ENCODE data around the gene TENT5A. TPM values are rescaled to one million over a fixed set of nuclear protein-coding genes. Genes with fewer than 3 reads are reported as not detected.

Gene TENT5A
- total RNA-seq, 1 experiment from 2014 or later, result 1.7 TPM

- no peak overlapping the region for H3K4me3 ChIP-seq (ENCODE audit: low read depth in 2 of 2, low read length in 2 of 2)
- CTCF ChIA-PET, result no interaction called here
- H3K27ac ChIP-seq (ENCODE audit: low read length), result no peak overlapping the region
- no peaks in the 10 kb centered on the region for H3K36me3 ChIP-seq (ENCODE audit: control insufficient read depth, insufficient read depth, low read length)
- BruUV-seq (replicated peaks), result no TSS peak
- H3K4me1 ChIP-seq (ENCODE audit: control insufficient read depth, insufficient read depth, low read length), result no peaks in the 10 kb centered on the region
- intact Hi-C loops (cut with micrococcal nuclease; ENCODE audit: unreplicated experiment) (no loop called here), in situ Hi-C loops (cut with HindIII; ENCODE audit: low pct_unique_long_range_greater_than_20kb, low sequenced_read_pairs) (no loop called here)
- H3K9me3 ChIP-seq (ENCODE audit: control insufficient read depth, insufficient read depth, low read depth, low read length), result no peaks in the 10 kb centered on the region
- no peak for TF ChIP-seq POLR2AphosphoS5 (IDR thresholded peaks at IDR 0.05; ENCODE audit: low read depth, low read length)
- no peaks in the 10 kb centered on the region for H3K27me3 ChIP-seq (ENCODE audit: control insufficient read depth, insufficient read depth, low read length)
- POLR2A ChIA-PET, result no interaction called here
- DNase-seq (ENCODE audit: low read depth, low spot score), result no peak
- ATAC-seq, result no peak
Measured at GRCh38 chr6:81787313-81788068, 35.0 kb upstream of the TENT5A start.

GRCh38 chr6:81786150-81786549 is 33.7 kb upstream of the TENT5A start:
- TF ChIP-seq TCF7L2 (IDR thresholded peaks at IDR 0.05; ENCODE audit: low read depth, low read length) (no peak), SIN3A (IDR thresholded peaks at IDR 0.05; ENCODE audit: borderline replicate concordance, insufficient read depth, low read depth, low read length) (no peak), POLR2AphosphoS5 (IDR thresholded peaks at IDR 0.05; ENCODE audit: low read depth, low read length) (no peak)
- TF ChIP-seq, protein P1, sequence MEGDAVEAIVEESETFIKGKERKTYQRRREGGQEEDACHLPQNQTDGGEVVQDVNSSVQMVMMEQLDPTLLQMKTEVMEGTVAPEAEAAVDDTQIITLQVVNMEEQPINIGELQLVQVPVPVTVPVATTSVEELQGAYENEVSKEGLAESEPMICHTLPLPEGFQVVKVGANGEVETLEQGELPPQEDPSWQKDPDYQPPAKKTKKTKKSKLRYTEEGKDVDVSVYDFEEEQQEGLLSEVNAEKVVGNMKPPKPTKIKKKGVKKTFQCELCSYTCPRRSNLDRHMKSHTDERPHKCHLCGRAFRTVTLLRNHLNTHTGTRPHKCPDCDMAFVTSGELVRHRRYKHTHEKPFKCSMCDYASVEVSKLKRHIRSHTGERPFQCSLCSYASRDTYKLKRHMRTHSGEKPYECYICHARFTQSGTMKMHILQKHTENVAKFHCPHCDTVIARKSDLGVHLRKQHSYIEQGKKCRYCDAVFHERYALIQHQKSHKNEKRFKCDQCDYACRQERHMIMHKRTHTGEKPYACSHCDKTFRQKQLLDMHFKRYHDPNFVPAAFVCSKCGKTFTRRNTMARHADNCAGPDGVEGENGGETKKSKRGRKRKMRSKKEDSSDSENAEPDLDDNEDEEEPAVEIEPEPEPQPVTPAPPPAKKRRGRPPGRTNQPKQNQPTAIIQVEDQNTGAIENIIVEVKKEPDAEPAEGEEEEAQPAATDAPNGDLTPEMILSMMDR (IDR thresholded peaks at IDR 0.05), result no peak
- TF ChIP-seq, protein P2, sequence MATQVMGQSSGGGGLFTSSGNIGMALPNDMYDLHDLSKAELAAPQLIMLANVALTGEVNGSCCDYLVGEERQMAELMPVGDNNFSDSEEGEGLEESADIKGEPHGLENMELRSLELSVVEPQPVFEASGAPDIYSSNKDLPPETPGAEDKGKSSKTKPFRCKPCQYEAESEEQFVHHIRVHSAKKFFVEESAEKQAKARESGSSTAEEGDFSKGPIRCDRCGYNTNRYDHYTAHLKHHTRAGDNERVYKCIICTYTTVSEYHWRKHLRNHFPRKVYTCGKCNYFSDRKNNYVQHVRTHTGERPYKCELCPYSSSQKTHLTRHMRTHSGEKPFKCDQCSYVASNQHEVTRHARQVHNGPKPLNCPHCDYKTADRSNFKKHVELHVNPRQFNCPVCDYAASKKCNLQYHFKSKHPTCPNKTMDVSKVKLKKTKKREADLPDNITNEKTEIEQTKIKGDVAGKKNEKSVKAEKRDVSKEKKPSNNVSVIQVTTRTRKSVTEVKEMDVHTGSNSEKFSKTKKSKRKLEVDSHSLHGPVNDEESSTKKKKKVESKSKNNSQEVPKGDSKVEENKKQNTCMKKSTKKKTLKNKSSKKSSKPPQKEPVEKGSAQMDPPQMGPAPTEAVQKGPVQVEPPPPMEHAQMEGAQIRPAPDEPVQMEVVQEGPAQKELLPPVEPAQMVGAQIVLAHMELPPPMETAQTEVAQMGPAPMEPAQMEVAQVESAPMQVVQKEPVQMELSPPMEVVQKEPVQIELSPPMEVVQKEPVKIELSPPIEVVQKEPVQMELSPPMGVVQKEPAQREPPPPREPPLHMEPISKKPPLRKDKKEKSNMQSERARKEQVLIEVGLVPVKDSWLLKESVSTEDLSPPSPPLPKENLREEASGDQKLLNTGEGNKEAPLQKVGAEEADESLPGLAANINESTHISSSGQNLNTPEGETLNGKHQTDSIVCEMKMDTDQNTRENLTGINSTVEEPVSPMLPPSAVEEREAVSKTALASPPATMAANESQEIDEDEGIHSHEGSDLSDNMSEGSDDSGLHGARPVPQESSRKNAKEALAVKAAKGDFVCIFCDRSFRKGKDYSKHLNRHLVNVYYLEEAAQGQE (IDR thresholded peaks at IDR 0.05; ENCODE audit: insufficient read depth in 1 of 2, low read depth in 2 of 2, low read length in 1 of 2), result no peak
- in situ Hi-C loops (cut with HindIII; ENCODE audit: low pct_unique_long_range_greater_than_20kb, low sequenced_read_pairs), result no loop called here
- intact Hi-C loops (cut with micrococcal nuclease; ENCODE audit: unreplicated experiment), result no loop called here
- Histone ChIP-seq H3K36me3 (ENCODE audit: control insufficient read depth, insufficient read depth, low read length) (no peaks in the 10 kb centered on the region), H3K4me3 (ENCODE audit: low read depth in 2 of 2, low read length in 2 of 2) (no peak overlapping the region), H3K9me3 (ENCODE audit: control insufficient read depth, insufficient read depth, low read depth, low read length) (no peaks in the 10 kb centered on the region), H3K27ac (ENCODE audit: low read length) (no peak overlapping the region), H3K27me3 (ENCODE audit: control insufficient read depth, insufficient read depth, low read length) (no peaks in the 10 kb centered on the region), H3K4me1 (ENCODE audit: control insufficient read depth, insufficient read depth, low read length) (no peaks in the 10 kb centered on the region)
- ChIA-PET CTCF (no interaction called here), POLR2A (no interaction called here)
- BruUV-seq (replicated peaks), result no TSS peak
- no peak for DNase-seq (ENCODE audit: low read depth, low spot score)
- no peak for ATAC-seq

GRCh38 chr6:81785377-81785776 is 32.9 kb upstream of the TENT5A start:
- Histone ChIP-seq H3K27me3 (ENCODE audit: control insufficient read depth, insufficient read depth, low read length) (no peaks in the 10 kb centered on the region), H3K9me3 (ENCODE audit: control insufficient read depth, insufficient read depth, low read depth, low read length) (no peaks in the 10 kb centered on the region), H3K4me1 (ENCODE audit: control insufficient read depth, insufficient read depth, low read length) (no peaks in the 10 kb centered on the region), H3K36me3 (ENCODE audit: control insufficient read depth, insufficient read depth, low read length) (no peaks in the 10 kb centered on the region), H3K4me3 (ENCODE audit: low read depth in 2 of 2, low read length in 2 of 2) (no peak overlapping the region), H3K27ac (ENCODE audit: low read length) (no peak overlapping the region)
- no TSS peak for BruUV-seq (replicated peaks)
- ATAC-seq, result no peak
- ChIA-PET CTCF (no interaction called here), POLR2A (no interaction called here)
- intact Hi-C loops (cut with micrococcal nuclease; ENCODE audit: unreplicated experiment) (no loop called here), in situ Hi-C loops (cut with HindIII; ENCODE audit: low pct_unique_long_range_greater_than_20kb, low sequenced_read_pairs) (no loop called here)
- DNase-seq (ENCODE audit: low read depth, low spot score), result no peak
- no peak for TF ChIP-seq TCF7L2 (IDR thresholded peaks at IDR 0.05; ENCODE audit: low read depth, low read length)
- TF ChIP-seq, protein P1 (IDR thresholded peaks at IDR 0.05), result no peak
- no peak for TF ChIP-seq SIN3A (IDR thresholded peaks at IDR 0.05; ENCODE audit: borderline replicate concordance, insufficient read depth, low read depth, low read length)
- TF ChIP-seq POLR2AphosphoS5 (IDR thresholded peaks at IDR 0.05; ENCODE audit: low read depth, low read length), result no peak
- TF ChIP-seq, protein P2 (IDR thresholded peaks at IDR 0.05; ENCODE audit: insufficient read depth in 1 of 2, low read depth in 2 of 2, low read length in 1 of 2), result no peak

All from Panc1 (cell line).